B cell (primary cell): ENCODE data around the gene RANBP3. TPM values are rescaled to one million over a fixed set of nuclear protein-coding genes. Genes with fewer than 3 reads are reported as not detected.

ENCODE experiments used
- ATAC-seq: fragments of 200-7000 bp; cut with Tn5 transposase; one replicate; pipeline ENCODE4 v1.10.0; 2021; ENCODE audit warnings: low read depth, mild to moderate bottlenecking, moderate number of reproducible peaks, moderate library complexity
- CTCF ChIA-PET: fragments of 350-600 bp; sonication (Branson Sonifier 250); formaldehyde crosslinking; loops from one replicate; lab custom pipeline; 2021; ENCODE audit warnings: antibody characterized with exemption, inconsistent platforms; lab: Charles Lee
- POLR2A ChIA-PET: fragments of 350-600 bp; sonication (Branson Sonifier 250); formaldehyde crosslinking; loops from one replicate; lab custom pipeline; 2021; ENCODE audit warnings: antibody characterized with exemption; lab: Charles Lee
- DNase-seq: peaks from one replicate; pipeline ENCODE4 v3.0.0; 2013
- H2AFZ ChIP-seq: 2 replicates; pipeline ENCODE4 v1.6.1; 2012; ENCODE audit warnings: mild to moderate bottlenecking, low read depth, low read length; ENCODE audit not compliant: insufficient read depth, poor library complexity, severe bottlenecking
- H3K27ac ChIP-seq, 2 donors: 1 replicate in 1 of 2; 2 replicates in 1 of 2; pipeline ENCODE4 v1.5.1; 2012 to 2013; ENCODE audit warnings: low read length in 2 of 2, mild to moderate bottlenecking in 2 of 2, moderate library complexity in 1 of 2
- H3K27me3 ChIP-seq, 4 experiments: fragments of 200-600 bp in 1 of 4; sonication (generic) in 1 of 4; replicated peaks in 1 of 4; 1 replicate in 2 of 4; 2 replicates in 2 of 4; pipeline versions ENCODE4 v1.6.1 to v1.7.0; 2013 to 2016; ENCODE audit warnings: low read length in 3 of 4, mild to moderate bottlenecking in 2 of 4, mixed read lengths in 1 of 4, moderate library complexity in 1 of 4; ENCODE audit not compliant: insufficient read depth in 4 of 4, control insufficient read depth in 3 of 4; ENCODE audit errors: control extremely low read depth in 1 of 4
- H3K36me3 ChIP-seq, 2 experiments: replicated peaks in 1 of 2; 1 replicate in 1 of 2; 2 replicates in 1 of 2; pipeline versions ENCODE4 v1.6.1 to v1.7.1; 2013; ENCODE audit warnings: low read length in 1 of 2; ENCODE audit not compliant: insufficient read depth in 2 of 2, control insufficient read depth in 1 of 2; ENCODE audit errors: control extremely low read depth in 1 of 2, extremely low read depth in 1 of 2
- H3K4me1 ChIP-seq, 2 donors: fragments of 200-600 bp in 1 of 2; sonication (generic) in 1 of 2; 1 replicate in 1 of 2; 2 replicates in 1 of 2; pipeline versions ENCODE4 v1.5.1 to v1.6.1; 2013 to 2017; ENCODE audit warnings: low read length in 2 of 2; ENCODE audit not compliant: control insufficient read depth in 2 of 2, insufficient read depth in 2 of 2
- H3K4me2 ChIP-seq: replicated peaks from 2 replicates; pipeline ENCODE3; 2012; ENCODE audit warnings: mild to moderate bottlenecking, low read depth, low read length; ENCODE audit not compliant: poor library complexity, severe bottlenecking
- H3K4me3 ChIP-seq, 5 experiments: fragments of 200-600 bp in 1 of 5; sonication (generic) in 1 of 5; 1 replicate in 3 of 5; 2 replicates in 2 of 5; pipeline versions ENCODE4 v1.5.1 to v1.7.0; 2011 to 2016; ENCODE audit warnings: low read length in 4 of 5, mild to moderate bottlenecking in 4 of 5, low read depth in 2 of 5, control low read depth in 1 of 5, moderate library complexity in 1 of 5; ENCODE audit not compliant: insufficient read depth in 1 of 5; ENCODE audit errors: control extremely low read depth in 1 of 5, extremely low read depth in 1 of 5
- H3K79me2 ChIP-seq: fragments of 200-600 bp; sonication (generic); one replicate; pipeline ENCODE4 v1.6.0; 2016; ENCODE audit warnings: low read length; ENCODE audit not compliant: control insufficient read depth, insufficient read depth
- H3K9ac ChIP-seq: fragments of 200-600 bp; sonication (generic); 2 replicates; pipeline ENCODE4 v1.6.1; 2017; ENCODE audit warnings: mild to moderate bottlenecking, low read length, moderate library complexity
- H3K9me3 ChIP-seq, 3 donors: one replicate each; pipeline versions ENCODE4 v1.6.1 to v1.7.1; 2013; ENCODE audit warnings: low read length in 2 of 3; ENCODE audit not compliant: control insufficient read depth in 2 of 3, insufficient read depth in 1 of 3; ENCODE audit errors: control extremely low read depth in 1 of 3
- H4K20me1 ChIP-seq: 2 replicates; pipeline ENCODE4 v1.6.0; 2012; ENCODE audit warnings: mild to moderate bottlenecking, low read length; ENCODE audit not compliant: insufficient read depth, control insufficient read depth, poor library complexity, severe bottlenecking
- H3K27ac Mint-ChIP-seq: one replicate; pipeline ENCODE4 v1.8.0; 2021; ENCODE audit warnings: mixed read lengths
- H3K27me3 Mint-ChIP-seq: one replicate; pipeline ENCODE4 v1.8.0; 2021; ENCODE audit warnings: mixed read lengths
- H3K4me1 Mint-ChIP-seq: one replicate; pipeline ENCODE4 v1.8.0; 2021; ENCODE audit warnings: mixed read lengths
- H3K4me3 Mint-ChIP-seq: one replicate; pipeline ENCODE4 v1.8.0; 2021; ENCODE audit warnings: mixed read lengths
- H3K9me3 Mint-ChIP-seq: one replicate; pipeline ENCODE4 v1.8.0; 2022; ENCODE audit warnings: mixed read lengths; ENCODE audit not compliant: insufficient read depth
- CTCF ChIP-seq: fragments of 200-600 bp; IDR thresholded peaks from one replicate; pipeline ENCODE4 v1.8.0; 2022; ENCODE audit warnings: antibody characterized with exemption, mild to moderate bottlenecking
- EZH2 ChIP-seq: IDR thresholded peaks from 2 replicates; pipeline ENCODE4 v1.6.1; 2012; ENCODE audit warnings: borderline replicate concordance, low read depth, mild to moderate bottlenecking, moderate library complexity, low read length; ENCODE audit not compliant: insufficient read depth, poor library complexity, severe bottlenecking
- WGBS: methylation state at CpG from one replicate; pipeline ENCODE4 v1.1.5; 2013; ENCODE audit warnings: missing lambda C conversion rate; ENCODE audit not compliant: insufficient coverage; 5-methylcytosine and 5-hydroxymethylcytosine counted together
- intact Hi-C: fragments of 100-400 bp; cut with micrococcal nuclease; formaldehyde crosslinking; loops from one replicate; pipeline ENCODE4 v1.10.0; 2022
- polyA plus RNA-seq: library from polyadenylated mRNA; depleted of rRNA; stranded (reverse); fragments of >200 nt; gene quantifications from 2 replicates; pipeline ENCODE4 v1.2.3, GENCODE V29; 2012
- total RNA-seq, 2 donors: library from RNA; stranded (reverse); fragments of 120-200 nt in 1 of 2; gene quantifications; 1 replicate in 1 of 2; 2 replicates in 1 of 2; pipeline versions ENCODE4 v1.2.3 to v1.2.4, GENCODE V29; 2013 to 2022

The RANBP3 gene
- total and polyA plus RNA-seq, 2 donors (not counting 1 experiment from before 2014, with no cell fraction given) = 86.7 to 91.7 TPM

DNA sequence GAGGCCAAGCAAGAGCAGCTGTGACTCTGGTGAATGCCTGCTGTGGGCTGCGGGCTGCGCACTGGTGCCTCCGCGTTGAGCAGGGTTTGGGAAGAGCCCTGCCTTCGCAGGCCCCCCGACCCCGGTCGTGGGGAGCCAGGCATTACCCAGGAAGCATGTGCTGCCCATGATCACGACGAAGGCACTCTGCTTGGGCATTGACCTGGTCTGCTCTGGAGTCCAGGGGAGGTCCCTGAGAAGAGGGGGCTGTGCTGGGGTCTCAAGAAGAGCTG lies 19.2 kb downstream of the RANBP3 start:
- Histone ChIP-seq H3K27me3 (no peaks in the 10 kb centered on the region), H3K9ac (no peak overlapping the region), H4K20me1 (peaks cover 96% of the 10 kb centered on the region), H3K4me3 (no peak overlapping the region), H3K36me3 (peaks cover 0 to 9% of the 10 kb centered on the region in 2 experiments), H3K9me3 (no peaks in the 10 kb centered on the region), H2AFZ (no peak overlapping the region), H3K4me1 (peaks cover 22 to 33% of the 10 kb centered on the region in 2 donors), H3K4me2 (no peak overlapping the region), H3K27ac (no peak overlapping the region), H3K79me2 (peaks cover 99% of the 10 kb centered on the region)
- Mint-ChIP-seq H3K4me1 (peaks cover 77% of the 10 kb centered on the region), H3K4me3 (no peak overlapping the region), H3K27me3 (no peaks in the 10 kb centered on the region), H3K9me3 (no peaks in the 10 kb centered on the region), H3K27ac (peak overlapping the region; percentile 32)
- ChIA-PET CTCF (interaction anchor here (2.1 kb wide), 1 partner anchor 9 kb away, joined by 8 read pairs; no protein-coding TSS in a partner anchor), POLR2A (no interaction called here)
- 93% methylated on average over 10 of the region's 10 CpGs for WGBS
- no peak for ATAC-seq
- no peak for TF ChIP-seq EZH2
- TF ChIP-seq CTCF = no peak
- intact Hi-C loops = no loop called here
- DNase-seq = no peak

- no peak overlapping the region for H3K27ac Mint-ChIP-seq
- H3K4me1 Mint-ChIP-seq = peaks cover 78% of the 10 kb centered on the region
- H3K4me3 Mint-ChIP-seq = no peak overlapping the region
- intact Hi-C loops = no loop called here
- no peak for TF ChIP-seq CTCF
- DNase-seq = no peak
- no peaks in the 10 kb centered on the region for H3K9me3 Mint-ChIP-seq
- no peak for ATAC-seq
- Histone ChIP-seq H3K27ac (no peak overlapping the region), H4K20me1 (peaks cover 96% of the 10 kb centered on the region), H3K4me2 (no peak overlapping the region), H3K9ac (no peak overlapping the region), H3K4me3 (no peak overlapping the region), H2AFZ (no peak overlapping the region), H3K79me2 (peaks cover 99% of the 10 kb centered on the region), H3K9me3 (no peaks in the 10 kb centered on the region), H3K4me1 (peaks cover 26 to 32% of the 10 kb centered on the region in 2 donors), H3K27me3 (no peaks in the 10 kb centered on the region), H3K36me3 (peaks cover 0 to 9% of the 10 kb centered on the region in 2 experiments)
- POLR2A ChIA-PET = no interaction called here
- H3K27me3 Mint-ChIP-seq = no peaks in the 10 kb centered on the region
- CTCF ChIA-PET = interaction anchor here (2.1 kb wide), 1 partner anchor 10 kb away, joined by 8 read pairs; no protein-coding TSS in a partner anchor
- WGBS = 83% methylated on average over 18 of the region's 21 CpGs
Measured at GRCh38 chr19:5958074-5958850, 19.7 kb downstream of the RANBP3 start.
